Upper lobe of left lung (tissue), 4 donors: Measurements from ENCODE around the gene TPD52L1.

Experiments
- POLR2A ChIP-seq, 4 donors: fragments of 450-650 bp; IDR thresholded peaks; one replicate each; pipeline ENCODE4 v1.5.1; 2016 to 2017; ENCODE audit warnings: antibody characterized with exemption in 4 of 4, mild to moderate bottlenecking in 2 of 4
- POLR2AphosphoS5 ChIP-seq, 2 donors: sonication (generic); formaldehyde crosslinking; IDR thresholded peaks; one replicate each; pipeline ENCODE4 v1.5.1; 2017; ENCODE audit warnings: antibody characterized with exemption in 2 of 2
- TF ChIP-seq, protein P1 (sequence below), 6 experiments: fragments of 450-650 bp in 4 of 6; fragments of 200-600 bp in 2 of 6; sonication (generic) in 2 of 6; IDR thresholded peaks; one replicate each; pipeline ENCODE4 v1.5.1; 2016 to 2019; ENCODE audit warnings: antibody characterized with exemption in 6 of 6

DNA sequence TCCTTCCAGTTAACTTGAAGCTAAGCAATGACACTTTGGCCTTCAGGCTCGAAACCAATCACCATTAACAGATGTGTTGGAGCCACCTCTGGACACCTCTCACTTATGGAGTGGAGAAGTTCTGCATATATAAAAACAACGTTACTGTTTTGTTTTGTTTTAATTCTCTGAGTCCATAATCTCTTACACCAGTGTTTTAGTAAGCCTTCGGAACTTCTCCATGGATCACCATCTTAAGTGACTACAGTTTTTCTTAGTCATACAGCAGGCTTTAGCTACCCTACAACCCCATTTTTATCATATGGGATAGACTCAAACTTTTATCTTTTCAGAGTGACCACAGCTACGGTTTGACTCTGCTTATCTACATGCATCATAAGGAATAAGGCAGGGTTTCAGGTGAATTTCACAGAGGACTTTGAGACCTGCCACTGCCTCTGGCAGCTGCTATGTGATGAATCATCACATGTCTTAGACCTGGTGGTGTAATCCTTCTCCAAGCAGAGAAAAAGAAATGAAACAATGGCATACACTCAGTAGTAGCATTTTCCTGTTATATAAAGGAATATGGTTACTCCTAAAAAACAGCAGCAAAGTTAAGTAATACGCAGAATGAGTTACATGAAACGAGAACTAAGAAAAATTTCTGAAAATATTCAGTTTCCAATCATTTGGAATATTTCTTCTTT lies 153.7 kb downstream of the TPD52L1 start:
- TF ChIP-seq, protein P1, sequence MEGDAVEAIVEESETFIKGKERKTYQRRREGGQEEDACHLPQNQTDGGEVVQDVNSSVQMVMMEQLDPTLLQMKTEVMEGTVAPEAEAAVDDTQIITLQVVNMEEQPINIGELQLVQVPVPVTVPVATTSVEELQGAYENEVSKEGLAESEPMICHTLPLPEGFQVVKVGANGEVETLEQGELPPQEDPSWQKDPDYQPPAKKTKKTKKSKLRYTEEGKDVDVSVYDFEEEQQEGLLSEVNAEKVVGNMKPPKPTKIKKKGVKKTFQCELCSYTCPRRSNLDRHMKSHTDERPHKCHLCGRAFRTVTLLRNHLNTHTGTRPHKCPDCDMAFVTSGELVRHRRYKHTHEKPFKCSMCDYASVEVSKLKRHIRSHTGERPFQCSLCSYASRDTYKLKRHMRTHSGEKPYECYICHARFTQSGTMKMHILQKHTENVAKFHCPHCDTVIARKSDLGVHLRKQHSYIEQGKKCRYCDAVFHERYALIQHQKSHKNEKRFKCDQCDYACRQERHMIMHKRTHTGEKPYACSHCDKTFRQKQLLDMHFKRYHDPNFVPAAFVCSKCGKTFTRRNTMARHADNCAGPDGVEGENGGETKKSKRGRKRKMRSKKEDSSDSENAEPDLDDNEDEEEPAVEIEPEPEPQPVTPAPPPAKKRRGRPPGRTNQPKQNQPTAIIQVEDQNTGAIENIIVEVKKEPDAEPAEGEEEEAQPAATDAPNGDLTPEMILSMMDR (IDR thresholded peaks at IDR 0.05) = no peak
- no peak for TF ChIP-seq POLR2A (IDR thresholded peaks at IDR 0.05)
- no peak for TF ChIP-seq POLR2AphosphoS5 (IDR thresholded peaks at IDR 0.05)
